NT2/D1 (cell line): ENCODE results near the gene REPIN1.

Source experiments
- SUZ12 ChIP-seq: IDR thresholded peaks from 2 replicates; pipeline ENCODE4 v1.6.1; 2011; ENCODE audit not compliant: insufficient read length, insufficient read depth; ENCODE audit errors: extremely low read depth
- YY1 ChIP-seq: IDR thresholded peaks from 2 replicates; pipeline ENCODE4 v1.6.1; 2011; ENCODE audit not compliant: insufficient read length, insufficient read depth
- ZNF274 ChIP-seq: IDR thresholded peaks from 2 replicates; pipeline ENCODE4 v1.6.1; 2011; ENCODE audit warnings: mild to moderate bottlenecking, low read depth, low read length

- no peak for TF ChIP-seq ZNF274
- no peak for TF ChIP-seq SUZ12
- no peak for TF ChIP-seq YY1
These were observed 51.6 kb downstream of the REPIN1 start for GRCh38 chr7:150420242-150420641.
